HG03558 (cell line): Measurements from ENCODE around the gene FHL1.
"Not testable (repeated sequence)": the region's sequence is repeated elsewhere in the genome, so short reads cannot be mapped to it uniquely, and the experiment has no call there.

ENCODE experiments used
- ATAC-seq: cut with Tn5 transposase; IDR thresholded peaks from one replicate; pipeline ENCODE4 v1.9.1; 2021; ENCODE audit warnings: moderate number of reproducible peaks; ENCODE audit not compliant: unreplicated experiment; ENCODE audit errors: extremely low read depth

The FHL1 gene

DNA sequence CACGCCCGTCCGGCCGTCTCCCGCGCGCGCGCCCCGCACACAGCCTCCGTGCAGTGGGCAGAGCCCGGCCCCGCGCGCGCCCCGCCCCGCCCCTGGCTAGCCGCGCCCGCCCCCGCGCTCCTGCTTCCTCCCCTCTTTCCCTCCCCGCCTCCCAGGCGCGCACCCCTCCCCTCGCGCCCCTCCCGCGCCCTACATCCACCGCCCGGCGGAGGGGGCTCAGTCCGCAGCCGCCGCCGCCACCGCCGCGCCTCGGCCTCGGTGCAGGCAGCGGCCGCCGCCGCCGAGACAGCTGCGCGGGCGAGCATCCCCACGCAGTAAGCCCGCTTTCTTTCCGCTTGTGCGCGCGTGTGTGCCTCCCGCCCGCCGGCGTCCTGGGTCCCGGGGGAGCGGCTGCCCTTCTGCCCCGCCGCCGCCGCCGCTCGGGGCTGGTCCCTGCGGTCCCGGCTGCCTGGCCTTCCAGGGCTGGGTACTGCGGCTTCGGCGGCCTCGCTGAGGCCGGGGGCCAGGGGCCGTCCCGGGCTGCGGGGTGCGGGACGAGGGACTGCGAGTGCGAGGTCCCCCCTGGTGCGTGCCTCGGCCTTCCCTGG lies at the start of gene FHL1:
TSS of gene FHL1 (plus strand) at position 219 of the 587 bp plus-strand sequence.
- ATAC-seq, result no peak

DNA sequence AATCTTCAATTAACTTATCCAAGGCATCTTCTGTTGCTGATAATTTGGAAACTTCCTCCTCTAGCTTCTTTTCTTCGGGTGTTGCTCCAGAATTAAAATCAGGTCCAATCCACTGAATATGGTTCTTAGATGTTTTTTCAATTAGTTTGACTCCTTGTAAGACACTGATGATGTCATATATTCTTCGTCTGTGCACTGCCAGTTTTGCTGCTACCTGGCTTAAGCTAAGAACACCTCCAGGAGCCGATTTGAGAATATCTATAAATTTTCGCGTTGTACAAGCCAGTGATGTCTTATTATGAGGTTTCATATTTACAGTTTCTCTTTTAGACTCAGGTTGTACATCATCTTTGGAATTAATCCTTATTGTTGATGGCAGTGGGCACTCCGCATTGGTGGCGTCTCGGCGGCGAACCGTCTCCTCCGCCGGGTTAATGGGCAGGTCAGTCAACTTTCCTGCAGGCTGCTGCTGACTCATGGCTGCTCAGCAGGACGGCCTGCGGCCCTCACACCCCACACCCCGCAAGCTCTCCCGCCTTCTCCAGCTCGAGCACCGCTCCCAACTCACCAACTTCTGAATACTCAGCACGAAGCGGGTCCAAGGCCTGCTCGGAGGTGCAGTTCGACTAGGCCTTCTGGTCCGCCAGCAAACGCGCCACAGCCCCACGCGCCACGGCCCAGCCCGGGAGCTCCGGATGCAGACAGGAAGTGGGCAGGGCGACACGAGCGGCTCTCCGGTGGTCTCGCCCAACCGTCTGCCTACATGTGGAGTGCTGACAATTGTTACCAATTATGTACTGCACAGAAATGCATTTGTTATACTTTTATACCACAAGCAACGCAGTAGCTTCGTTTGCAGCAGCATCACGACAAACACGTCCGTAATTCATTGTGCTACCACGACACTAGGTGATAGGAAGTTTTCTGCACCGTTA lies 49.2 kb upstream of the FHL1 start:
- ATAC-seq, result no peak

DNA sequence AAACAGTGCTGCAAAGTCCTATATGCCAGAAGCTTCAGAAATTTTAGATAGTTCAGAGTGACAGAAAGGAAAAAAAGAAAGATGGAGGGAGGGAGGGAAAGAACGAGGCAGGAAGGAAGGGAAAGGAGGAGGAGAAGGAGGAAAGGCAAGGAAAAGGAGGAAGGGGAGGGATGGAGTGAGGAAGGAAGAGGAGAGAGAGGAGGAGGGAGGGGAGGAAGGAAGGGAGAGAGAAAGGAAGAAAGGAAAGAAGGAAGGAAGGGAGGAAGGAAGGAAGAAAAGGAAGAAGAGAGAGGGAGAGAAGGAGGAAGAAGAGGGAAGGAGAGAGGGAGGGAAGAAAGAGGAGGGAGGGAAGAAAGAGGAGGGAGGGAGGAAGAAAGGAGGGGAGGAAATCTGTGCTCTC lies 42.4 kb upstream of the FHL1 start:
- ATAC-seq, result no peak

DNA sequence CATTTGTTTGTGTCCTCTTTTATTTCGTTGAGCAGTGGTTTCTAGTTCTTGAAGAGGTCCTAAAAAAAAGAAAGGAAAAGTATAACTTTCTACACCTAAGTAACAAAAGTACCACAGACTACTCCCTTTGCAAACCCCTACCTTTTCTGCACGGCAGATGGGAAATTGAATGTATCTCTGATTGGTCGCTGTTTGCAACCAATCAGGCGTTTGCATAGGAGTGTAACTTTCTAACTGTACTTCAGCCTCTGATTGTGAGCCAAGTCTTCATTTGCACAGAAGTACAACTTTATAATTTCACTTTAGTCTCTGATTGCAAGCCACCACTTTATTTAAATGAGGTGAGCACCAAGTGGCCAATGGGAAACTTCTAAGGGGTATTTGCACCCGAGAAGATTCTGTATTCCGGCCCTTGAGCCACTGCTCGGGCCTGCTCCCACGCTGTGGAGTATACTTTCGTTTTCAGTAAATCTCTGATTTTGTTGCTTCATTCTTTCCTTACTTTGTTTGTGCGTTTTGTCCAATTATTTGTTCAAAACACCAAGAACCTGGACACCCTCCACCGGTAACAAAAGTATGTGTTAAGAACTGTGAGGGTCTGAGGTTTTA lies 40.3 kb upstream of the FHL1 start:
- ATAC-seq, result no peak

DNA sequence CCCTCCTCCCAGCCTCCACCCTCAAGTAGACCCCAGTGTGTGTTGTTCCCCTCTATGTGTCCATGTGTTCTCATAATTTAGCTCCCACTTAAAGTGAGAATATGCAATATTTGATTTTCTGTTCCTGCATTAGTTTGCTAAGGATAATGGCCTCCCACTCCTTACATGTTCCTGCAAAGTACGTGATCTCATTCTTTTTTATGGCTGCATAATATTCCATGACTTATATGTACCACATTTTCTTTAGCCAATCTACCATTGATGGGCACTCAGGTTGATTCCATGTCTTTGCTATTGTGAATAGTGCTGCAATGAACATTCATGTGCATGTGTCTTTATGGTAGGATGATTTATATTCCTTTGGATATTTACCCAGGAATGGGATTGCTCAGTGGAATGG lies 38.4 kb upstream of the FHL1 start:
- ATAC-seq, result not testable (repeated sequence)

DNA sequence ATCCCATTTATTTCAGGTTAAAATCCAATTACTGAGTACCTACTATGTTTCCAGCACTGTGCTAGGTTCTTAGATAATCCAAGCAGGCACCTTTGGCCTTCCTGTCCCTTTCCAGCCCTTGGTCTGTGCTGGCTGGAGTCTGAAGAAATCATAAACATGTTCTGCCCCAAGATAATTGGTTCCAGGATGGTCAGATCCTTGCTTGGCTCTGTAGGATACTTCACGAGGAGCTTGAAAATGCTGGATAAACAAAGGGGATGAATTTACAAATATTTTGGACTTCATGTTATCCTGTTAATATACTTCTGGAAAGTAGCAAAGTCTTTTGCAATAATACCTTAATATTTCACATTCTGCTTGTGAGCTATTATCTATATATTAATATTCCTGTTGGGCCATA lies 35.0 kb upstream of the FHL1 start:
- ATAC-seq, result no peak

DNA sequence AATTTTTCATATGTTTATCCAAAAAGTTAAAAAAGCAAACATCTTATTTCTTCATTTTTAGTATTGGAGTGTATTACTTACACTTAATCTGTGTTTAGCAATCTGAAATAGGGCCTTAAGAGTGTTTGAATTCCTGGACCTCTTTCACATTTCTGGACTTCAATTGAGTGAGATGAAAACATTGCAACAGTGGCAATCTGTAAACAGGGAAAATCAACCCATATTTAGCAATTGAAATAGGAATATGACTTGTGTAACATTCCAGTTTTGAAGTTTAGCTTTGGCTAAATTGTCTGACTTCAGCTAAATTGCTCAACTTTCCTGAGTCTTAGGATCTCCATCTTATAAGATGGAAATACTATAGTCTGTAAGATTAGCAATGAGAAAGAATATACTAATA lies 34.6 kb upstream of the FHL1 start:
- ATAC-seq, result no peak

DNA sequence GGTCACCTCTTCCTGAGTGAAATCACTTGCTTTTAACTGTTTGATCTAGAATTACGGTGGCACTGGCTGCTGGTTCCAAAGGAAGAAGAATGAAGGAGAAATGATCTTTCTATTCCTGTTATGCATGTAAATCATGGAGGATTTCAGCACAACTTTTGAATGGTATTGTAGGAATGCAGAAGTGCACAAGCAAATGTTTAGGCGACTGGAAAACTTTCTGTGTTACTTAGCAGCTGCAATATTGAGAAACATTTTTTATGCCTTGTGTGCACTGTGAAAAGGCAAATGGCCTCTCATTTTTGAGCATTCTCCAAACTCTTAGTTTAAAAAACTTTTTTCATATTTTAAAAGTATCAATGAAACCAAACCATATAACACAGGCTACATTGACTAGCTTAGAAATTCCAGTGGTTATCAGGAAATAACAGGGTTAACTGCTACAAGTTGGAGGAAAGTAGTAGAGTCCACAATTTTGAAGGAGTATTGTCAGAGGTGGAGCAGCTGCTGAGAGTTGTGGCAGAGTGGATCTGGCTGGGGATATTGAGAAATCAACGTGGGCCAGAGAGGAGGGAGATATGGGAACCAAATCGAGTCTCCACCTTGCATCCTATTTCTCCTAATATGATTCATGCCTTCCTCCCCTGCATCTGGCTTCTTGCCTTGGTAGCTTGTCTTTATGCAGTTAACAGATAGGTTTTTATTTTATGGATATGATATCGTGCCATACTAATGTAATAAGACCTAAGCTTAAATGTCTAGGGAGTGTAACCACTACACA lies 32.0 kb upstream of the FHL1 start:
- ATAC-seq, result no peak

DNA sequence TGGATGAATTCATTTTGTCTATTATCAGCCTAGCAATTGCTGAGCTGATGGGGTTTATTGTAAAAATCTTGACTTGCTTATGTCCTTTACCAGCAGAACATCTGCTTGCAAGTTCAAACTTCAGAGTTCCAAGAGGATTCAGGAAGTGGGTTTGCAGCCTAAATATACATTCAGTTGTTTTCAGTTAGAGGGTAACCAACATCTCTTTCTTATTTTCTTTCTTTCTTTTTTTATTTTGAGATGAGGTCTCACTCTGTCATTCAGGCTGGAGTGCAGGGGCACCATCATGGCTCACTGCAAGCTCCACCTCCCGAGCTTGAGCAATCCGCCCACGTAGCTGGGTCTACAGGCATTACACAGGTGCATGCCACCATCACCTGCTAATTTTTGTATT lies 31.4 kb upstream of the FHL1 start:
- ATAC-seq, result no peak

DNA sequence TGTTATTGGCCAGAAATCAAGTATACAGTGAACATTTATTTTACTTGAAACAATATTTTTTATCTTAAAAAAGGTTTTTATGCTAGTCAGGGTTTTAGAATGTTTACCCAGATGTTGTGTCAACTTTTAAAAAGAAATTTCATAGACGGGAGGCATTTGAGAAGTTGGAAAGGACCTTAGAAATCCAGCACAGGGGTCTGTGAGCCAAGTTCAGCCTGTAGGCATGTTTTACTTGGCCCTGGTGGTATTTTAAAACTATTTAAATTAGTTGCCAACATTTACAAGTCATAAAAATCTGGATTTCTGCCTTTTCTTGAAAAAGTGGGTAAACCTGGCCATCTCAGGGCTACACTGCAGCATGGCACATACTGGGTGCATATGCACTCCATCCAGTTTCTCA lies 25.5 kb upstream of the FHL1 start:
- ATAC-seq, result no peak

DNA sequence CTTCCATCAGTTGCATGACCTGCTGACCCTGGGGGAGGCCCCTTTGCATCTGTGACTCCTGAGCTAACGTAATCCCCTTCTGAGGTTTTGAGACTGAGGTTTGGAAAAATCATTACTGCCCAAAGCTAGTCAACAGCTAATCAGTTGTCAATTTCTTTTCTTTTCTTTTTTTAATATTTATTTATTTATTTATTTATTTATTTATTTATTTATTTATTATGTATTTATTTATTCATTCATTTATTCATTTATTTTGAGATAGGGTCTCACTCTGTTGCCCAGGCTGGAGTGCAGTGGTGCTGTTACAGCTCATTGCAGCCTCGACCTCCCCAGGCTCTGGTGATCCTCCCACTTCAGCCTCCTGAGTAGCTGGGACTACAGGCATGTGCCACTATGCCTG lies 25.1 kb upstream of the FHL1 start:
- ATAC-seq, result no peak

DNA sequence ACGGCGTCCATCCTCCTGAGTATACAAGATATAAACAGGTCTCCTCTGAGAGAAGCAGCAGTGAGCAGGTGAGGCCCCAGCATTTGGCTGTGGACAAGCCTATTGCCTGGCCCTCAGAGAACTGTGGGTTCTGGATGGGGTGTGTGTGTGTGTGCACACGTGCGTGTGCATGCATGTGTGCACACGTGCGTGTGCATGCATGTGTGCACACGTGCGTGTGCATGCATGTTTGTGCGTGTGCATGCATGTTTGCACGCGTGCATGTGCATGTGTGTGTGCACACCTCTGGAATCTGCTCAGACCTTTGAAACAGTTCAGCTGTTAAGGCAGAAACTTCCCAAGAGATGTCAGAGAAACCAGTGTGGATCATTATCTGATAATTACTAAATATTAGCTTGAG lies 22.2 kb upstream of the FHL1 start:
- ATAC-seq, result no peak

DNA sequence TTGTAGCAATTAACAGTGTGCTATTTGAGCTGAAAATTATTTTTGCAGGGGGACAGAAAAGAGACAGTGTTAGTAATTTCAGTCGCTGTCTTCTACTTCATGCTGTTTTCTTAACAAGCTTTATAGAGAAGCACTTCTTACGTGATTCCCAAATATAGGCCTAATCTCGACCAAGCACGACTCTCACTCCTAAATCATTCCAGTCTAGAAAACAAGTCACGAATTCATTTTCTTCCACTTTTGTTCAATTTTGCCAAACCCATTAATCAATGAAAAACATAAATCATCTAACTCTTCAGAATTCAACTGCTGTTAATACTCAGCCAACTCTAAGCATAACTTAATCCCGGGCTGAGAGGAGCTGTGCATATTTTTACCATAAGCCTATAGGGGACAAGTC lies 21.0 kb upstream of the FHL1 start:
- ATAC-seq, result no peak

DNA sequence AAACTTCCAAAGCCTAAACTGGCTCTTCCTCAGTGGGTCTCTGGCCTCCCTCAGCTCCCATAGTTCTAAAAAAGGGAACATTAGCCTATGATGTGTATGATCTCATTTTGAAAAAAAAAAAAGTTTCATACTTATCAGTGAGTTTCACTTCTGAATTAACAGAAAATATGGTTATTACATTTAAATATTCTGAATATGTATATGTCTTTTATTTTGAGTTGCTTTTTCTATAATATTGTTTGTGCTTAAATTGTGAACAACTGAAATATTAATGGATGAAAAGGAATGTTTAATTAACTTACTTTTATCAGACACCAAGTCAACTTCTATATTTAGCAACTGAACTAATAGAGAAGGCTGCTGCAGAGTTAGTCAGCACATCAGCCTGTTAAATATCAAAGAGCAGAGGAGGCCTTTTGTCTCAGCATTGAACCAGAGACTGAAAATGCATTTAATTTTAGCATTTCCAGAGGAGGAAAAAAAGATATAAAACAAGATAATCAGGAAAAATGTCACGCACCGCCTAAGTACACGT lies 20.4 kb upstream of the FHL1 start:
- ATAC-seq, result no peak

DNA sequence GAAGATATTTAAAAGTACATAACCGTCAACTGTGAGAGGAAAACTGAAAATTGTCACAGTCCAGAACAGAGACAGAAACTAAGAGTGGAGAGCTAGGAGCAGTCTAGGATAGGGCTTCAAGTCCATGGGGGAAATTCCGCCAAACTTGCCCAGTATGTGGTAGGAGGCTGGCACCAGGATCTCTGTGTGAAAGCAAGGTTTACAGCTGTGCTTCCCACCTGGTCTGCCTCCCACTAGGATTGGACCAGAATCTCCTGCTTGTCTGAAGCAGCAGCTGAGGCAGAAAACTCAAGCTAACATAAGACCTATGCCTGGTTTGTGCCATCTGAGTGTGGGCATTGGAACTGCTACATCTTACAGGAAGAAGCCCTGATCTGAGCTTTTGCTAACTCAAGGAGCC lies 18.6 kb upstream of the FHL1 start:
- ATAC-seq, result no peak

DNA sequence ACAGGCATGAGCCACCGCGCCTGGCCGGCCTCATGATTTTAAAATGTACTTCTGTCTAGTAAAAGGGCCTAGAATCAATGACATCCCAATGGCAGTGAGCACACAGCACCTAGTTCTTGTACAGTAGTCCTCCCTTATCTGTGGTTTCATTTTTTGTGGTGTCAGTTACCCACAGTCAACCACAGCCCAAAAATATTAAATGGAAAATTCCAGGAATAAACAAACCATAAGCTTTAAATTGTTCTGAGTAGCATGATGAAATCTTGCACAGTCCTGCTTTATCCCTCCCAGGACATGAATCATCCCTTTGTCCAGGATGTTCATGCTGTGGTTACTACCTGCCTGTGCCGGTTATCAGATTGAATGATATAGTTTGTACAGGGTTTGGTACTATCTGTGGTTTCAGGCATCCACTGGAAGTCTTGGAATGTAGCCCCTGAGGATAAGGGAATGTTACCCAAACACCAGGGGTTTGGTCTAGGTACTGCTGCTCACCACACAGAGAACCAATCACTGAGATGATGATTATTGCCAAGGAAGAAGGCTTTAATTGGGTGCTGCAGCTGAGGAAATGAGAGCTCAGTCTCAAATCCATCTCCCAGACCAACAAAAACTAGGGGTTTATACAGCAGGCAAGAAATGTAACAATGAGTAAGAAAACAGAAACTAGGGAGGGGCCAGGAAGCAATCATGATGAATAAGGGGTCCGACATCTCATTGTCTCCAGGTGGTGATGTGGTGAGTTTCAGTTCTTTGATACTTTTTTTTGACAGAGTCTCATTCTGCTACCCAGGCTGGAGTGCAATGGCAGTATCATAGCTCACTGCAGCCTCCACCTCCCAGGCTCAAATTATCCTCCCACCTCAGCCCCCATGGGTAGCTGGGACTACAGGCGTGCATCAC lies 16.2 kb upstream of the FHL1 start:
- no peak for ATAC-seq

DNA sequence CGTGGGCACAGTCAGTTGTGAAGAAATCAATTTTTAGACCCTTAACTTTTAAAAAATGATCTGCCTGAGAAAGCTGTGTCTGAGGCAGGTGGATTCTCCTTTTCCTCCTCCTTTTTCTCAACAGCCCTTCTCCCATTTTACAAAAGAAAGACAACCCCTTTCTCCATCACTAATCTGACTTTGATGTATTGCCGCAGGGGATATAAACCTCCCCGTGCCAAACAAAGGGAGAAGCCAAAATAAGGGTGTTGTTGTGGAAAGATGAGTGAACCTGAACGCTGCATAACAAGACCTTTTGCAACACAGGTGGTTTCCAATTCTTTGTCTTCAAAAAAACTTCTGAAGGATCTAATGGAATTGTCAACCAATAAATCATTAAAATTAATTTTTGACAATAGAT lies 8.4 kb upstream of the FHL1 start:
- ATAC-seq, result no peak

DNA sequence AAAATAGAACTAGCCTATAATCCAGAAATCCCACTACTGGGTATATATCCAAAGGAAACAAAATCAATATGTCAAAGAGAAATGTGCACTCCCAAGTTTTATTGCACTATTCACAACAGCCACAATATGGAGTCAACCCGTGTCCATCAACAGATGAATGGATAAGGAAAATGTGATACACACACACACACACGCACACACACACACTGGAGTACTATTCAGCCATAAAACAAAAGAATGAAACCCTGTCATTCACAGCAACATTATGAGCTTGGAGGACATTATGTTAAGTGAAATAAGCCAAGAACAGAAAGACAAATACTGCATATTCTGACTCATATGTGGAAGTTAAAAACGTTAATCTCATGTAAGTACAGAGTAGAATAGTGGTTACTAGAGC lies 5.8 kb upstream of the FHL1 start:
- ATAC-seq, result no peak

DNA sequence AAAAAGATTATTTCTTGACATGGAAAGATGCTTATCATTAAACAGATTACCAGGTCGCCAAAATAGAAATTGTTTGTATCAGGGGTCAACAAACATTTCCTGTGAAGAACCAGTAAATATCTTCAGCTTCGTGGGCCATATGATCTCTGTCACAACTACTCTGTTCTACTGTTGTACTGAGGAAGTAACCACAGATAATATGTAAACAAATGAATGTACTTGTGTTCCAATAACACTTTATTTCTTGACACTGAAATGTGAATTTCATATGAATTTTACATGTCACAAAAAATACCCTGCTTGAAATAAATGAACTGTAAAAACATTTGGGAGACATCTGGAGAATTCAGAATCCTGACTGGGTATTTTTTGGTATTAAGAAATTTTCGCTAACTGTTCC lies 4.7 kb upstream of the FHL1 start:
- no peak for ATAC-seq

DNA sequence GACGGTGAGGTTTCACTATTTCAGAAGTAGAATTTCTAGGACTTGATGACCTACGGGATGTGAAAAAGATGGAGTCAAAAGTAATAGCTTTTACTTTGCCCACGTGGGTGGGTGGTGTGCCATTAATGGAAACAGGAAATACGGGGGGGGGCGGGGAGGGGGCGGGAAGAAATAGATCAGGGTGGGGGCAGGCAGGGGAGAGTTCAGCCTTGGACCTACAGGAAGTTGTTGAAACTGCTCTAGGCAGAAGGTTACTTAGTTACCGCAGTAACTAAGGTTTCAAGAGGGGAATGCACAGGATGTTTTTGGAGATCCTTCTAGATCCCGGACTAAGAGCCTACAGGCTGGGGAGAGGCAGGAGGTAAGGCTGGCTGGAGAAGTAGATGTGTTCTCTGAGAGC lies 3.6 kb upstream of the FHL1 start:
- no peak for ATAC-seq
